Measurements from ENCODE around the gene NDUFB10. TPM values are rescaled to one million over a fixed set of nuclear protein-coding genes. Genes with fewer than 3 reads are reported as not detected.

NDUFB10 gene
- total RNA-seq, 2 donors from 2014 or later: 39.2 to 86.1 TPM

GRCh38 chr16:1930338-1930720 lies 29.0 kb upstream of the NDUFB10 start:
- no peak for ATAC-seq

DNA sequence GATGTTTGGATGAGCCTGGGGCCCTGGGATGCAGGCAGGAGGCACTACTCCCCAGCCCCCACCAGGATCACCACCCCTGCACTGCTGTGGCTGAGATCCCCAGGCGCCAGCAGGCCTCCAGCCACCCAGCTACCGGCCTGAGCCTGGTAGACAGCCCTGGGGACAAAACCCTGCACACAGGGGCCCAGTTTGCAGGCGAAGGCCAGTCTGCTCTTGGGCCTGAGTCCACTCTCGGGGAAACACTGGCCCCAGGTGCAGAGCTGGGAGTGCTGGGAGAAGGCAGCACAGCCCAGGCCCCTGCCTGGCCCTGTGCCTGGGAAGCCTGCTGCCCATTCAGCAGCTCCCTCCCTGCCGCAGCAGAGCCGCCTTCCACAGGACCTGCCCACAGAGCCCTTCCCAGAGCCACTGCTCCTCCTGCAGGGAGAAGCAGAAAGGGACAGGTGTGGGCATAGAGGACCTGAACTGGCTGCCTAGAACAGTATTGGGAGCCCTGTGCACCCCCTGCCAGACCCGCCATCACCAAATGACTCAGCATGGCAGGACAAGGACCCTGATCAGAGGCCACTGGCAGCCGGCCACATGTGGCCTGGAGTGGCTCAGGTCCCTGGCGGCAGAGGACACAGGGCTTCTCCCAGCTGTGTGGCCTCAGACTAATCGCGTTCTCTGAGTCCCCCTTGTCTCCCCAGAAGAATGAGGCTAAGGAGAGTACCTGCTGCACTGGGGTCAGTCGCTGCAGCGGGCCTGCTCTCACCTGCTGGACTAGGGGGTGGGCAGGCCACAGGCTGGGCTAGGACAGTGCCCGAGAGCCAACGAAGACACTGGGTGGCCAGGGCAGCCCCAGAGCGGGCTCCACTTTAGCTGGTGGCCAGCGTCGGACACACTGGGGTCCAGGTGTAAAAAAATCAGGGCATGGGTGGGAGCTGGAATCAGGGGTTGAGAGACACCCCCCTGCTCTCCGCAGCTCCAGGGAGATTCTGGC lies 27.0 kb upstream of the NDUFB10 start:
- Histone ChIP-seq H3K27me3 (no peaks in the 10 kb centered on the region), H3K36me3 (replicated peaks in 1 of 2; ENCODE audit: insufficient read depth in 1 of 2, low read depth in 2 of 2) (no peaks in the 10 kb centered on the region), H3K4me3 (no peak overlapping the region), H3K4me1 (peaks cover 47% of the 10 kb centered on the region), H3K27ac (peak overlapping the region; percentile 38 to 64 (median 52)), H3K9me3 (no peaks in the 10 kb centered on the region)
- peak; percentile 75 to 92 (median 84) for DNase-seq
- intact Hi-C loops (cut with DNase I): loop anchor here (5.0 kb wide), 1 partner anchor 75 kb away; no protein-coding TSS in a partner anchor
- WGBS, 2 donors: 36 to 49% methylated on average over 5 to 19 of the region's 19 CpGs
- peak in 1 of 3 donors; percentile 13 for TF ChIP-seq POLR2A (IDR thresholded peaks at IDR 0.05)
- TF ChIP-seq, protein P1, sequence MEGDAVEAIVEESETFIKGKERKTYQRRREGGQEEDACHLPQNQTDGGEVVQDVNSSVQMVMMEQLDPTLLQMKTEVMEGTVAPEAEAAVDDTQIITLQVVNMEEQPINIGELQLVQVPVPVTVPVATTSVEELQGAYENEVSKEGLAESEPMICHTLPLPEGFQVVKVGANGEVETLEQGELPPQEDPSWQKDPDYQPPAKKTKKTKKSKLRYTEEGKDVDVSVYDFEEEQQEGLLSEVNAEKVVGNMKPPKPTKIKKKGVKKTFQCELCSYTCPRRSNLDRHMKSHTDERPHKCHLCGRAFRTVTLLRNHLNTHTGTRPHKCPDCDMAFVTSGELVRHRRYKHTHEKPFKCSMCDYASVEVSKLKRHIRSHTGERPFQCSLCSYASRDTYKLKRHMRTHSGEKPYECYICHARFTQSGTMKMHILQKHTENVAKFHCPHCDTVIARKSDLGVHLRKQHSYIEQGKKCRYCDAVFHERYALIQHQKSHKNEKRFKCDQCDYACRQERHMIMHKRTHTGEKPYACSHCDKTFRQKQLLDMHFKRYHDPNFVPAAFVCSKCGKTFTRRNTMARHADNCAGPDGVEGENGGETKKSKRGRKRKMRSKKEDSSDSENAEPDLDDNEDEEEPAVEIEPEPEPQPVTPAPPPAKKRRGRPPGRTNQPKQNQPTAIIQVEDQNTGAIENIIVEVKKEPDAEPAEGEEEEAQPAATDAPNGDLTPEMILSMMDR (IDR thresholded peaks at IDR 0.05): peak in 6 of 7 experiments; percentile 9 to 60 (median 46)
- peak; percentile 55 for ATAC-seq

More at GRCh38 chr16:1930338-1930720, 29.0 kb upstream of the NDUFB10 start:
- Histone ChIP-seq H3K27me3 (no peaks in the 10 kb centered on the region), H3K36me3 (replicated peaks in 1 of 2; ENCODE audit: insufficient read depth in 1 of 2, low read depth in 2 of 2) (no peaks in the 10 kb centered on the region), H3K27ac (no peak overlapping the region), H3K4me3 (no peak overlapping the region), H3K9me3 (no peaks in the 10 kb centered on the region), H3K4me1 (peaks cover 39% of the 10 kb centered on the region)
- TF ChIP-seq, protein P1 (IDR thresholded peaks at IDR 0.05): no peak
- TF ChIP-seq POLR2A (IDR thresholded peaks at IDR 0.05): no peak
- 73 to 77% methylated on average over 7 to 10 of the region's 10 CpGs for WGBS, 2 donors
- intact Hi-C loops (cut with DNase I): loop anchor here (5.0 kb wide), 1 partner anchor 73 kb away; no protein-coding TSS in a partner anchor
- DNase-seq: no peak

GRCh38 chr16:1933097-1933661 lies 26.2 kb upstream of the NDUFB10 start:
- H3K4me1 ChIP-seq: peaks cover 55% of the 10 kb centered on the region
- H3K9me3 ChIP-seq: no peaks in the 10 kb centered on the region
- peak in 3 of 4 donors; percentile 32 to 62 (median 42) for DNase-seq
- intact Hi-C loops (cut with DNase I): loop anchor here (5.0 kb wide), 1 partner anchor 76 kb away; no protein-coding TSS in a partner anchor
- peak overlapping the region; percentile 38 to 64 (median 50) for H3K27ac ChIP-seq
- H3K36me3 ChIP-seq (replicated peaks in 1 of 2; ENCODE audit: insufficient read depth in 1 of 2, low read depth in 2 of 2): peaks cover 0 to 5% of the 10 kb centered on the region in 2 donors
- no peak overlapping the region for H3K4me3 ChIP-seq
- 46 to 72% methylated on average over 7 to 22 of the region's 23 CpGs for WGBS, 2 donors
- no peaks in the 10 kb centered on the region for H3K27me3 ChIP-seq
- no peak for TF ChIP-seq POLR2A (IDR thresholded peaks at IDR 0.05)
- TF ChIP-seq, protein P1 (IDR thresholded peaks at IDR 0.05): no peak
- no peak for ATAC-seq

- intact Hi-C loops (cut with DNase I): no loop called here
- no peak for DNase-seq
- H3K36me3 ChIP-seq (replicated peaks in 1 of 2; ENCODE audit: insufficient read depth in 1 of 2, low read depth in 2 of 2): peaks cover 6 to 8% of the 10 kb centered on the region in 2 donors
Observed at GRCh38 chr16:1936945-1937479, 22.3 kb upstream of the NDUFB10 start.

More at GRCh38 chr16:1936945-1937479, 22.3 kb upstream of the NDUFB10 start:
- H3K27me3 ChIP-seq: no peaks in the 10 kb centered on the region
- 76 to 83% methylated on average over 11 of the region's 11 CpGs for WGBS, 2 donors
- TF ChIP-seq, protein P1 (IDR thresholded peaks at IDR 0.05): no peak
- TF ChIP-seq POLR2A (IDR thresholded peaks at IDR 0.05): no peak
- H3K4me1 ChIP-seq: peaks cover 68% of the 10 kb centered on the region
- H3K27ac ChIP-seq: no peak overlapping the region
- no peak for ATAC-seq
- H3K4me3 ChIP-seq: no peak overlapping the region
- no peaks in the 10 kb centered on the region for H3K9me3 ChIP-seq

All from body of pancreas (tissue), 4 donors.